ENCODE measurements around the gene MFSD12. TPM values are rescaled to one million over a fixed set of nuclear protein-coding genes. Genes with fewer than 3 reads are reported as not detected.

The MFSD12 gene
- total and polyA plus RNA-seq, 4 donors, result 9.4 to 43.6 (median 24.6) TPM

DNA sequence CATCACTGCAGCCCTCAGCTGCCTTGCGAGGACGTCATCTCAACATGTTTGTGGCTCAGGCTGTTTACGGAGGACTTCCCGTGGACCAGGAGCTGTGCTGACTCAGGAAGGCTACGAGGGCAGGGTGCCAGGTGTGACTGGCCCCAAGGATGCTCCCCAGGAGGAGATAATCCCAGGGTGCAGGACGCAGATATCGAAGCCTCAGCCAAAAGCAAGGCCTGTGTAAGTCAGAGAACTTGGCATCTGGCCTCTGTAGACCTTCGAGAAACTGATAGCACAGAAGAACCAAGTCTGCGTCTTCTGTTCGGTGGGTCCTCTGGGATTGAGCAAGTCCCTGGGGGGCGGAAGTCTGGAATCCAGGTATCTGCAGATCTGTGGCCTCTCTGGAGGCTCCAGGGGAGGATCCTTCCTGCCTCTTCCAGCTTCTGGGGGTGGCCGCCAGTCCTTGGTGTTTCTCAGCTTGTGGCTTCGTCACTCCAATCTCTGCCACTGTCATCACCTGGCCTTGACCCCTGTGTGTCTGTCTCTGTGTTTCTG, 54.3 kb downstream of the MFSD12 start:
- WGBS, result 72% methylated on average over 13 of the region's 13 CpGs

DNA sequence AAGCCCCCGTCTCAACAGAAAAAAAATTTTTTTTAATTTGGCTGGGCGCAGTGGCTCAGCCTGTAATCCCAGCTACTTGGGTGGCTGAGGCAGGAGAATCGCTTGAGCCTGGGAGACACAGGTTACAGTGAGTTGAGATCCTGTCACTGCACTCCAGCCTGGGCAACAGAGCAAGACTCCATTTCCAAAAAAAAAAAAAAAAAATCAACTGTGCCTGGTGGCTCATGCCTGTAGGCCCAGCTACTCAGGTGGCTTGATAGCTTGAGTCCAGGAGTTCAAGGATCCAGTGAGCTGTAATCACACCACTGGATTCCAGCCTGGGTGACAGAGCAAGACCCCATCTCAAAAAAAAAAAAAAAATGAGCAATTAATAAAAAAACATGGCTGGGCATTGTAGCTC, 55.6 kb downstream of the MFSD12 start:
- Histone ChIP-seq H3K9ac (ENCODE audit: low read depth in 1 of 2, low read length in 2 of 2) (no peak overlapping the region), H3K36me3 (ENCODE audit: control insufficient read depth in 4 of 4, insufficient read depth in 3 of 4, low read depth in 1 of 4, low read length in 3 of 4) (peaks cover 0 to 1% (median 0%) of the 10 kb centered on the region in 4 donors), H3K27ac (ENCODE audit: low read depth in 1 of 2, low read length in 2 of 2) (no peak overlapping the region), H3K4me1 (ENCODE audit: control insufficient read depth in 4 of 4, insufficient read depth in 4 of 4, low read length in 3 of 4) (peaks cover 5 to 26% (median 18%) of the 10 kb centered on the region in 4 donors), H3K9me3 (ENCODE audit: control insufficient read depth in 4 of 4, low read length in 3 of 4) (no peaks in the 10 kb centered on the region), H3K4me3 (ENCODE audit: low read depth in 1 of 3, low read length in 3 of 3) (no peak overlapping the region), H3K27me3 (ENCODE audit: control insufficient read depth in 4 of 4, insufficient read depth in 4 of 4, low read length in 3 of 4) (no peaks in the 10 kb centered on the region)
- 94% methylated on average over 3 of the region's 3 CpGs for WGBS
- TF ChIP-seq, protein P1, sequence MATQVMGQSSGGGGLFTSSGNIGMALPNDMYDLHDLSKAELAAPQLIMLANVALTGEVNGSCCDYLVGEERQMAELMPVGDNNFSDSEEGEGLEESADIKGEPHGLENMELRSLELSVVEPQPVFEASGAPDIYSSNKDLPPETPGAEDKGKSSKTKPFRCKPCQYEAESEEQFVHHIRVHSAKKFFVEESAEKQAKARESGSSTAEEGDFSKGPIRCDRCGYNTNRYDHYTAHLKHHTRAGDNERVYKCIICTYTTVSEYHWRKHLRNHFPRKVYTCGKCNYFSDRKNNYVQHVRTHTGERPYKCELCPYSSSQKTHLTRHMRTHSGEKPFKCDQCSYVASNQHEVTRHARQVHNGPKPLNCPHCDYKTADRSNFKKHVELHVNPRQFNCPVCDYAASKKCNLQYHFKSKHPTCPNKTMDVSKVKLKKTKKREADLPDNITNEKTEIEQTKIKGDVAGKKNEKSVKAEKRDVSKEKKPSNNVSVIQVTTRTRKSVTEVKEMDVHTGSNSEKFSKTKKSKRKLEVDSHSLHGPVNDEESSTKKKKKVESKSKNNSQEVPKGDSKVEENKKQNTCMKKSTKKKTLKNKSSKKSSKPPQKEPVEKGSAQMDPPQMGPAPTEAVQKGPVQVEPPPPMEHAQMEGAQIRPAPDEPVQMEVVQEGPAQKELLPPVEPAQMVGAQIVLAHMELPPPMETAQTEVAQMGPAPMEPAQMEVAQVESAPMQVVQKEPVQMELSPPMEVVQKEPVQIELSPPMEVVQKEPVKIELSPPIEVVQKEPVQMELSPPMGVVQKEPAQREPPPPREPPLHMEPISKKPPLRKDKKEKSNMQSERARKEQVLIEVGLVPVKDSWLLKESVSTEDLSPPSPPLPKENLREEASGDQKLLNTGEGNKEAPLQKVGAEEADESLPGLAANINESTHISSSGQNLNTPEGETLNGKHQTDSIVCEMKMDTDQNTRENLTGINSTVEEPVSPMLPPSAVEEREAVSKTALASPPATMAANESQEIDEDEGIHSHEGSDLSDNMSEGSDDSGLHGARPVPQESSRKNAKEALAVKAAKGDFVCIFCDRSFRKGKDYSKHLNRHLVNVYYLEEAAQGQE (IDR thresholded peaks at IDR 0.05), result no peak
- no peak for TF ChIP-seq TAF1 (conservative IDR thresholded peaks at IDR 0.05)
- no peak for TF ChIP-seq GABPA (IDR thresholded peaks at IDR 0.05 in 1 of 2, conservative IDR thresholded peaks at IDR 0.05 in 1 of 2)
- TF ChIP-seq, protein P2, sequence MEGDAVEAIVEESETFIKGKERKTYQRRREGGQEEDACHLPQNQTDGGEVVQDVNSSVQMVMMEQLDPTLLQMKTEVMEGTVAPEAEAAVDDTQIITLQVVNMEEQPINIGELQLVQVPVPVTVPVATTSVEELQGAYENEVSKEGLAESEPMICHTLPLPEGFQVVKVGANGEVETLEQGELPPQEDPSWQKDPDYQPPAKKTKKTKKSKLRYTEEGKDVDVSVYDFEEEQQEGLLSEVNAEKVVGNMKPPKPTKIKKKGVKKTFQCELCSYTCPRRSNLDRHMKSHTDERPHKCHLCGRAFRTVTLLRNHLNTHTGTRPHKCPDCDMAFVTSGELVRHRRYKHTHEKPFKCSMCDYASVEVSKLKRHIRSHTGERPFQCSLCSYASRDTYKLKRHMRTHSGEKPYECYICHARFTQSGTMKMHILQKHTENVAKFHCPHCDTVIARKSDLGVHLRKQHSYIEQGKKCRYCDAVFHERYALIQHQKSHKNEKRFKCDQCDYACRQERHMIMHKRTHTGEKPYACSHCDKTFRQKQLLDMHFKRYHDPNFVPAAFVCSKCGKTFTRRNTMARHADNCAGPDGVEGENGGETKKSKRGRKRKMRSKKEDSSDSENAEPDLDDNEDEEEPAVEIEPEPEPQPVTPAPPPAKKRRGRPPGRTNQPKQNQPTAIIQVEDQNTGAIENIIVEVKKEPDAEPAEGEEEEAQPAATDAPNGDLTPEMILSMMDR (IDR thresholded peaks at IDR 0.05; ENCODE audit: low read depth, low read length, missing input control), result no peak
- TF ChIP-seq JUND (IDR thresholded peaks at IDR 0.05), result no peak
- TF ChIP-seq, protein P3, sequence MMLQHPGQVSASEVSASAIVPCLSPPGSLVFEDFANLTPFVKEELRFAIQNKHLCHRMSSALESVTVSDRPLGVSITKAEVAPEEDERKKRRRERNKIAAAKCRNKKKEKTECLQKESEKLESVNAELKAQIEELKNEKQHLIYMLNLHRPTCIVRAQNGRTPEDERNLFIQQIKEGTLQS (IDR thresholded peaks at IDR 0.05), result no peak
- no peak for TF ChIP-seq FOXA2 (IDR thresholded peaks at IDR 0.05)
- TF ChIP-seq, protein P4, sequence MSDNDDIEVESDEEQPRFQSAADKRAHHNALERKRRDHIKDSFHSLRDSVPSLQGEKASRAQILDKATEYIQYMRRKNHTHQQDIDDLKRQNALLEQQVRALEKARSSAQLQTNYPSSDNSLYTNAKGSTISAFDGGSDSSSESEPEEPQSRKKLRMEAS (IDR thresholded peaks at IDR 0.05), result no peak
- TF ChIP-seq NR2F2 (IDR thresholded peaks at IDR 0.05), result no peak
- TF ChIP-seq, protein P5, sequence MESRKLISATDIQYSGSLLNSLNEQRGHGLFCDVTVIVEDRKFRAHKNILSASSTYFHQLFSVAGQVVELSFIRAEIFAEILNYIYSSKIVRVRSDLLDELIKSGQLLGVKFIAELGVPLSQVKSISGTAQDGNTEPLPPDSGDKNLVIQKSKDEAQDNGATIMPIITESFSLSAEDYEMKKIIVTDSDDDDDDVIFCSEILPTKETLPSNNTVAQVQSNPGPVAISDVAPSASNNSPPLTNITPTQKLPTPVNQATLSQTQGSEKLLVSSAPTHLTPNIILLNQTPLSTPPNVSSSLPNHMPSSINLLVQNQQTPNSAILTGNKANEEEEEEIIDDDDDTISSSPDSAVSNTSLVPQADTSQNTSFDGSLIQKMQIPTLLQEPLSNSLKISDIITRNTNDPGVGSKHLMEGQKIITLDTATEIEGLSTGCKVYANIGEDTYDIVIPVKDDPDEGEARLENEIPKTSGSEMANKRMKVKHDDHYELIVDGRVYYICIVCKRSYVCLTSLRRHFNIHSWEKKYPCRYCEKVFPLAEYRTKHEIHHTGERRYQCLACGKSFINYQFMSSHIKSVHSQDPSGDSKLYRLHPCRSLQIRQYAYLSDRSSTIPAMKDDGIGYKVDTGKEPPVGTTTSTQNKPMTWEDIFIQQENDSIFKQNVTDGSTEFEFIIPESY (IDR thresholded peaks at IDR 0.05), result no peak
- TF ChIP-seq RXRA (IDR thresholded peaks at IDR 0.05), result no peak
- TF ChIP-seq YY1 (IDR thresholded peaks at IDR 0.05), result no peak
- DNase-seq (ENCODE audit: low spot score), result no peak

More for the DNA sequence above, 54.3 kb downstream of the MFSD12 start:
- no peaks in the 10 kb centered on the region for H3K36me3 ChIP-seq (ENCODE audit: control insufficient read depth in 4 of 4, insufficient read depth in 3 of 4, low read depth in 1 of 4, low read length in 3 of 4)
- TF ChIP-seq RXRA (IDR thresholded peaks at IDR 0.05) (no peak), TAF1 (conservative IDR thresholded peaks at IDR 0.05) (no peak), FOXA2 (IDR thresholded peaks at IDR 0.05) (no peak), SP1 (IDR thresholded peaks at IDR 0.05) (no peak), YY1 (IDR thresholded peaks at IDR 0.05) (no peak), FOXA1 (IDR thresholded peaks at IDR 0.05) (no peak), RAD21 (IDR thresholded peaks at IDR 0.05) (no peak), HNF4A (conservative IDR thresholded peaks at IDR 0.05) (no peak), HNF4G (IDR thresholded peaks at IDR 0.05) (no peak), EGR1 (IDR thresholded peaks at IDR 0.05; ENCODE audit: low read depth in 2 of 2) (no peak)
- TF ChIP-seq, protein P1 (IDR thresholded peaks at IDR 0.05), result no peak
- TF ChIP-seq, protein P3 (IDR thresholded peaks at IDR 0.05), result no peak
- TF ChIP-seq, protein P4 (IDR thresholded peaks at IDR 0.05), result no peak
- H3K4me1 ChIP-seq (ENCODE audit: control insufficient read depth in 4 of 4, insufficient read depth in 4 of 4, low read length in 3 of 4), result peaks cover 6 to 36% (median 26%) of the 10 kb centered on the region in 4 donors
- peak; percentile 68 for DNase-seq (ENCODE audit: low spot score)
- H3K27me3 ChIP-seq (ENCODE audit: control insufficient read depth in 4 of 4, insufficient read depth in 4 of 4, low read length in 3 of 4), result no peaks in the 10 kb centered on the region
- H3K9me3 ChIP-seq (ENCODE audit: control insufficient read depth in 4 of 4, low read length in 3 of 4), result no peaks in the 10 kb centered on the region
- H3K27ac ChIP-seq (ENCODE audit: low read depth in 1 of 2, low read length in 2 of 2), result no peak overlapping the region
- H3K9ac ChIP-seq (ENCODE audit: low read depth in 1 of 2, low read length in 2 of 2), result no peak overlapping the region
- H3K4me3 ChIP-seq (ENCODE audit: low read depth in 1 of 3, low read length in 3 of 3), result no peak overlapping the region

Measured in liver (tissue), 9 donors.